B cell (primary cell): ENCODE results near the gene TMEM255B. TPM values are rescaled to one million over a fixed set of nuclear protein-coding genes. Genes with fewer than 3 reads are reported as not detected.
A peak's percentile ranks its signal among the peaks of the same experiment; 100 is the strongest.

ENCODE experiments used
- ATAC-seq: fragments of 200-7000 bp; cut with Tn5 transposase; one replicate; pipeline ENCODE4 v1.10.0; 2021; ENCODE audit warnings: low read depth, mild to moderate bottlenecking, moderate number of reproducible peaks, moderate library complexity
- CTCF ChIA-PET: fragments of 350-600 bp; sonication (Branson Sonifier 250); formaldehyde crosslinking; loops from one replicate; lab custom pipeline; 2021; ENCODE audit warnings: antibody characterized with exemption, inconsistent platforms; lab: Charles Lee
- POLR2A ChIA-PET: fragments of 350-600 bp; sonication (Branson Sonifier 250); formaldehyde crosslinking; loops from one replicate; lab custom pipeline; 2021; ENCODE audit warnings: antibody characterized with exemption; lab: Charles Lee
- DNase-seq: peaks from one replicate; pipeline ENCODE4 v3.0.0; 2013
- H2AFZ ChIP-seq: 2 replicates; pipeline ENCODE4 v1.6.1; 2012; ENCODE audit warnings: mild to moderate bottlenecking, low read depth, low read length; ENCODE audit not compliant: insufficient read depth, poor library complexity, severe bottlenecking
- H3K27ac ChIP-seq, 2 donors: 1 replicate in 1 of 2; 2 replicates in 1 of 2; pipeline ENCODE4 v1.5.1; 2012 to 2013; ENCODE audit warnings: low read length in 2 of 2, mild to moderate bottlenecking in 2 of 2, moderate library complexity in 1 of 2
- H3K27me3 ChIP-seq, 4 experiments: fragments of 200-600 bp in 1 of 4; sonication (generic) in 1 of 4; replicated peaks in 1 of 4; 1 replicate in 2 of 4; 2 replicates in 2 of 4; pipeline versions ENCODE4 v1.6.1 to v1.7.0; 2013 to 2016; ENCODE audit warnings: low read length in 3 of 4, mild to moderate bottlenecking in 2 of 4, mixed read lengths in 1 of 4, moderate library complexity in 1 of 4; ENCODE audit not compliant: insufficient read depth in 4 of 4, control insufficient read depth in 3 of 4; ENCODE audit errors: control extremely low read depth in 1 of 4
- H3K36me3 ChIP-seq, 2 experiments: replicated peaks in 1 of 2; 1 replicate in 1 of 2; 2 replicates in 1 of 2; pipeline versions ENCODE4 v1.6.1 to v1.7.1; 2013; ENCODE audit warnings: low read length in 1 of 2; ENCODE audit not compliant: insufficient read depth in 2 of 2, control insufficient read depth in 1 of 2; ENCODE audit errors: control extremely low read depth in 1 of 2, extremely low read depth in 1 of 2
- H3K4me1 ChIP-seq, 2 donors: fragments of 200-600 bp in 1 of 2; sonication (generic) in 1 of 2; 1 replicate in 1 of 2; 2 replicates in 1 of 2; pipeline versions ENCODE4 v1.5.1 to v1.6.1; 2013 to 2017; ENCODE audit warnings: low read length in 2 of 2; ENCODE audit not compliant: control insufficient read depth in 2 of 2, insufficient read depth in 2 of 2
- H3K4me2 ChIP-seq: replicated peaks from 2 replicates; pipeline ENCODE3; 2012; ENCODE audit warnings: mild to moderate bottlenecking, low read depth, low read length; ENCODE audit not compliant: poor library complexity, severe bottlenecking
- H3K4me3 ChIP-seq, 5 experiments: fragments of 200-600 bp in 1 of 5; sonication (generic) in 1 of 5; 1 replicate in 3 of 5; 2 replicates in 2 of 5; pipeline versions ENCODE4 v1.5.1 to v1.7.0; 2011 to 2016; ENCODE audit warnings: low read length in 4 of 5, mild to moderate bottlenecking in 4 of 5, low read depth in 2 of 5, control low read depth in 1 of 5, moderate library complexity in 1 of 5; ENCODE audit not compliant: insufficient read depth in 1 of 5; ENCODE audit errors: control extremely low read depth in 1 of 5, extremely low read depth in 1 of 5
- H3K79me2 ChIP-seq: fragments of 200-600 bp; sonication (generic); one replicate; pipeline ENCODE4 v1.6.0; 2016; ENCODE audit warnings: low read length; ENCODE audit not compliant: control insufficient read depth, insufficient read depth
- H3K9ac ChIP-seq: fragments of 200-600 bp; sonication (generic); 2 replicates; pipeline ENCODE4 v1.6.1; 2017; ENCODE audit warnings: mild to moderate bottlenecking, low read length, moderate library complexity
- H3K9me3 ChIP-seq, 3 donors: one replicate each; pipeline versions ENCODE4 v1.6.1 to v1.7.1; 2013; ENCODE audit warnings: low read length in 2 of 3; ENCODE audit not compliant: control insufficient read depth in 2 of 3, insufficient read depth in 1 of 3; ENCODE audit errors: control extremely low read depth in 1 of 3
- H4K20me1 ChIP-seq: 2 replicates; pipeline ENCODE4 v1.6.0; 2012; ENCODE audit warnings: mild to moderate bottlenecking, low read length; ENCODE audit not compliant: insufficient read depth, control insufficient read depth, poor library complexity, severe bottlenecking
- H3K27ac Mint-ChIP-seq: one replicate; pipeline ENCODE4 v1.8.0; 2021; ENCODE audit warnings: mixed read lengths
- H3K27me3 Mint-ChIP-seq: one replicate; pipeline ENCODE4 v1.8.0; 2021; ENCODE audit warnings: mixed read lengths
- H3K4me1 Mint-ChIP-seq: one replicate; pipeline ENCODE4 v1.8.0; 2021; ENCODE audit warnings: mixed read lengths
- H3K4me3 Mint-ChIP-seq: one replicate; pipeline ENCODE4 v1.8.0; 2021; ENCODE audit warnings: mixed read lengths
- H3K9me3 Mint-ChIP-seq: one replicate; pipeline ENCODE4 v1.8.0; 2022; ENCODE audit warnings: mixed read lengths; ENCODE audit not compliant: insufficient read depth
- CTCF ChIP-seq: fragments of 200-600 bp; IDR thresholded peaks from one replicate; pipeline ENCODE4 v1.8.0; 2022; ENCODE audit warnings: antibody characterized with exemption, mild to moderate bottlenecking
- EZH2 ChIP-seq: IDR thresholded peaks from 2 replicates; pipeline ENCODE4 v1.6.1; 2012; ENCODE audit warnings: borderline replicate concordance, low read depth, mild to moderate bottlenecking, moderate library complexity, low read length; ENCODE audit not compliant: insufficient read depth, poor library complexity, severe bottlenecking
- WGBS: methylation state at CpG from one replicate; pipeline ENCODE4 v1.1.5; 2013; ENCODE audit warnings: missing lambda C conversion rate; ENCODE audit not compliant: insufficient coverage; 5-methylcytosine and 5-hydroxymethylcytosine counted together
- intact Hi-C: fragments of 100-400 bp; cut with micrococcal nuclease; formaldehyde crosslinking; loops from one replicate; pipeline ENCODE4 v1.10.0; 2022
- polyA minus RNA-seq: library from RNA; depleted of rRNA, polyadenylated mRNA; stranded (reverse); fragments of >200 nt; gene quantifications from 2 replicates; pipeline ENCODE4 v1.2.3, GENCODE V29; 2012
- polyA plus RNA-seq: library from polyadenylated mRNA; depleted of rRNA; stranded (reverse); fragments of >200 nt; gene quantifications from 2 replicates; pipeline ENCODE4 v1.2.3, GENCODE V29; 2012
- total RNA-seq, 2 donors: library from RNA; stranded (reverse); fragments of 120-200 nt in 1 of 2; gene quantifications; 1 replicate in 1 of 2; 2 replicates in 1 of 2; pipeline versions ENCODE4 v1.2.3 to v1.2.4, GENCODE V29; 2013 to 2022

The TMEM255B gene
- total RNA-seq (5.9 and 8.2 TPM in 2 replicates), polyA plus RNA-seq (0.63 and 2.1 TPM in 2 replicates), polyA minus RNA-seq (1.6 and 2.1 TPM in 2 replicates)
- 0.72 TPM for total RNA-seq (2013)

- intact Hi-C loops = loop anchor here (2.0 kb wide), 1 partner anchor 56 kb away; no protein-coding TSS in a partner anchor
- peaks cover 20% of the 10 kb centered on the region for H3K4me1 Mint-ChIP-seq
- WGBS = under 1% methylated on average over 80 of the region's 80 CpGs
Observed at GRCh38 chr13:113758651-113759524, at the start of gene TMEM255B. TSS of gene TMEM255B (plus strand) at chr13:113759226. CDS start at chr13:113759270, 44 bp downstream.

More at GRCh38 chr13:113758651-113759524, at the start of gene TMEM255B:
- TF ChIP-seq CTCF (peak; percentile 56), EZH2 (no peak)
- peak within 1 kb of the TSS; percentile 72 to 90 (median 76) for H3K4me3 ChIP-seq
- no peaks in the 10 kb centered on the region for H3K36me3 ChIP-seq
- H3K4me2 ChIP-seq = peak within 1 kb of the TSS; percentile 99
- no peaks in the 10 kb centered on the region for H4K20me1 ChIP-seq
- H3K4me1 ChIP-seq = peaks cover 13 to 16% of the 10 kb centered on the region in 2 donors
- CTCF ChIA-PET = interaction anchor here (2.2 kb wide), 1 partner anchor 16 kb away, joined by 6 read pairs; no protein-coding TSS in a partner anchor
- DNase-seq = peak; percentile 84
- H2AFZ ChIP-seq = peak within 1 kb of the TSS; percentile 97
- peak; percentile 85 for ATAC-seq
- H3K9me3 ChIP-seq = peaks cover 0 to 12% (median 0%) of the 10 kb centered on the region in 3 donors
- H3K27me3 Mint-ChIP-seq = peaks cover 36% of the 10 kb centered on the region
- peak within 1 kb of the TSS; percentile 88 for H3K4me3 Mint-ChIP-seq
- POLR2A ChIA-PET = interaction anchor here (0.5 to 1.1 kb wide), 2 partner anchors 18 to 55 kb away, joined by 3 read pairs; no protein-coding TSS in a partner anchor
- peak within 1 kb of the TSS; percentile 74 to 87 for H3K27ac ChIP-seq
- no peaks in the 10 kb centered on the region for H3K9me3 Mint-ChIP-seq
- peak within 1 kb of the TSS; percentile 86 for H3K9ac ChIP-seq
- no peaks in the 10 kb centered on the region for H3K79me2 ChIP-seq
- peaks cover 0 to 30% (median 18%) of the 10 kb centered on the region in 4 experiments for H3K27me3 ChIP-seq
- H3K27ac Mint-ChIP-seq = peak within 1 kb of the TSS; percentile 75
